K562 (cell line): ENCODE data around the gene SYT8. TPM values are rescaled to one million over a fixed set of nuclear protein-coding genes. Genes with fewer than 3 reads are reported as not detected.

Experiments
- ATAC-seq: fragments of 200-7000 bp; cut with Tn5 transposase; 3 replicates; pipeline ENCODE4 v1.9.1; 2020; ENCODE audit warnings: moderate library complexity
- BruUV-seq: library from RNA; stranded (reverse); fragments of 400-500 nt; replicated peaks from 2 replicates; lab custom pipeline; 2021; lab: Mats Ljungman, UMichigan
- CTCF ChIA-PET: fragments of 300-600 bp; formaldehyde crosslinking; extraction: SDS; loops from one replicate; lab custom pipeline; 2021; ENCODE audit warnings: low intra/inter-chr PET ratio; lab: Yijun Ruan, JAX
- POLR2A ChIA-PET: fragments of 300-600, 350-650 bp; sonication (Branson Sonifier 250); formaldehyde crosslinking; extraction: SDS; loops from one replicate; lab custom pipeline; 2021; ENCODE audit warnings: antibody characterized with exemption, inconsistent platforms; lab: Yijun Ruan, JAX
- DNase-seq, 4 experiments: peaks; one replicate each; pipeline versions ENCODE4 v3.0.0 to v3.0.0-alpha.2; 2011 to 2018; ENCODE audit warnings: low spot score in 3 of 4, mixed read lengths in 3 of 4; ENCODE audit errors: extremely low read depth in 1 of 4
- FAIRE-seq: peaks from 2 replicates; lab custom pipeline; 2011; peaks lifted over from hg19 to GRCh38; lab: Jason Lieb, UNC
- H2AFZ ChIP-seq: 2 replicates; pipeline ENCODE4 v1.6.0; 2011; ENCODE audit warnings: low read depth, low read length, control low read depth, inconsistent platforms
- H3K27ac ChIP-seq: fragments of 200-600 bp; 3 replicates; pipeline ENCODE4 v1.8.0; 2011; ENCODE audit warnings: low read depth, mild to moderate bottlenecking, control low read depth, inconsistent platforms, low read length, moderate library complexity, mixed read lengths; ENCODE audit errors: extremely low read depth
- H3K27me3 ChIP-seq, 2 experiments: fragments of 300-600 bp in 1 of 2; 2 replicates in 1 of 2; 3 replicates in 1 of 2; pipeline versions ENCODE4 v1.6.0 to v1.8.0; 2011; ENCODE audit warnings: inconsistent platforms in 2 of 2, low read length in 2 of 2, mild to moderate bottlenecking in 1 of 2, mixed read lengths in 1 of 2, moderate library complexity in 1 of 2; ENCODE audit not compliant: control insufficient read depth in 2 of 2, insufficient read depth in 2 of 2
- H3K36me3 ChIP-seq: fragments of 300-600 bp; 3 replicates; pipeline ENCODE4 v1.8.0; 2011; ENCODE audit warnings: mild to moderate bottlenecking, low read length, inconsistent platforms; ENCODE audit not compliant: control insufficient read depth, insufficient read depth
- H3K4me1 ChIP-seq, 2 experiments: fragments of 200-600 bp in 1 of 2; replicated peaks in 1 of 2; 2 replicates in 1 of 2; 3 replicates in 1 of 2; pipeline versions ENCODE4 v1.5.1 to v1.8.0; 2011; ENCODE audit warnings: inconsistent platforms in 2 of 2, low read length in 2 of 2, mild to moderate bottlenecking in 1 of 2, mixed read lengths in 1 of 2, moderate library complexity in 1 of 2; ENCODE audit not compliant: control insufficient read depth in 2 of 2, insufficient read depth in 2 of 2
- H3K4me2 ChIP-seq: 2 replicates; pipeline ENCODE4 v1.6.1; 2011; ENCODE audit warnings: low read length, control low read depth, inconsistent platforms, mixed read lengths; ENCODE audit not compliant: insufficient read depth
- H3K4me3 ChIP-seq: fragments of 200-600 bp; sonication (generic), shearing (Covaris generic); 2 replicates; pipeline ENCODE4 v1.5.1; 2016; ENCODE audit warnings: control low read depth, inconsistent platforms
- H3K79me2 ChIP-seq: fragments of 200-600 bp; 3 replicates; pipeline ENCODE4 v1.8.0; 2011; ENCODE audit warnings: low read length, inconsistent platforms; ENCODE audit not compliant: control insufficient read depth, insufficient read depth
- H3K9ac ChIP-seq, 2 experiments: 2 replicates each; pipeline versions ENCODE4 v1.6.0 to v1.6.1; 2011; ENCODE audit warnings: low read depth in 2 of 2, low read length in 2 of 2, control low read depth in 1 of 2, inconsistent platforms in 1 of 2, mild to moderate bottlenecking in 1 of 2, mixed read lengths in 1 of 2; ENCODE audit not compliant: insufficient read depth in 1 of 2
- H3K9me1 ChIP-seq: one replicate; pipeline ENCODE4 v1.6.0; 2011; ENCODE audit warnings: inconsistent platforms, mild to moderate bottlenecking, low read length, moderate library complexity; ENCODE audit not compliant: control insufficient read depth, insufficient read depth
- H3K9me3 ChIP-seq: replicated peaks from 2 replicates; pipeline ENCODE4 v1.5.1; 2011; ENCODE audit warnings: low read depth, low read length, inconsistent platforms; ENCODE audit not compliant: control insufficient read depth, insufficient read depth
- H4K20me1 ChIP-seq: replicated peaks from 2 replicates; pipeline ENCODE4 v1.6.1; 2011; ENCODE audit warnings: low read length, inconsistent platforms, mixed read lengths; ENCODE audit not compliant: control insufficient read depth, insufficient read depth
- FUS ChIP-seq: fragments of 200-400 bp; formaldehyde crosslinking; optimal IDR thresholded peaks from 2 replicates; pipeline ENCODE3; 2017; ENCODE audit warnings: low read depth, low read length
- MAZ ChIP-seq, 2 experiments: fragments of 450-650 bp in 1 of 2; sonication (generic) in 1 of 2; formaldehyde crosslinking; IDR thresholded peaks in 1 of 2; conservative IDR thresholded peaks in 1 of 2; 2 replicates each; pipeline versions ENCODE4 v1.4.0 to v1.5.0; 2020; ENCODE audit warnings: mild to moderate bottlenecking in 1 of 2, missing genetic modification reagents in 1 of 2
- NFE2L1 ChIP-seq: fragments of 450-650 bp; IDR thresholded peaks from 2 replicates; pipeline ENCODE4 v1.6.1; 2016; ENCODE audit warnings: missing genetic modification characterization, low read depth, mild to moderate bottlenecking, missing compliant biosample characterization, moderate library complexity, borderline replicate concordance
- STAG1 ChIP-seq: sonication (generic); formaldehyde crosslinking; IDR thresholded peaks from 2 replicates; pipeline ENCODE4 v1.5.0; 2020; ENCODE audit warnings: missing genetic modification reagents, borderline replicate concordance
- TAF7 ChIP-seq: fragments of 450-650 bp; IDR thresholded peaks from 2 replicates; pipeline ENCODE4 v1.6.1; 2016; ENCODE audit warnings: missing genetic modification characterization, missing compliant biosample characterization
- ZBED1 ChIP-seq: IDR thresholded peaks from 2 replicates; pipeline ENCODE4 v1.6.1; 2014
- ZNF436 ChIP-seq: fragments of 250-450, 450-650 bp; sonication (Bioruptor Pico); formaldehyde crosslinking; IDR thresholded peaks from 2 replicates; pipeline ENCODE4 v1.7.0; 2020; ENCODE audit warnings: mild to moderate bottlenecking
- ZNF764 ChIP-seq: fragments of 250-450 bp; sonication (Bioruptor Pico); IDR thresholded peaks from 2 replicates; pipeline ENCODE4 v1.4.0; 2020; ENCODE audit warnings: low read depth, mild to moderate bottlenecking, moderate library complexity
- WGBS: fragments of 100-300 bp; shearing (Covaris generic); methylation state at CpG from one replicate; pipeline ENCODE4 v1.1.6; 2016; ENCODE audit warnings: low coverage, mixed read lengths; ENCODE audit not compliant: insufficient coverage; ENCODE audit errors: missing lambda C conversion rate; 5-methylcytosine and 5-hydroxymethylcytosine counted together
- in situ Hi-C: fragments of 300-500 bp; cut with MboI; formaldehyde crosslinking; loops from 4 replicates; pipeline ENCODE4 v1.15.0; 2018; ENCODE audit warnings: inconsistent platforms, mixed read lengths
- intact Hi-C: fragments of 100-400 bp; cut with micrococcal nuclease; formaldehyde crosslinking; loops from 2 replicates; pipeline ENCODE4 v1.14.2; 2022
- polyA plus RNA-seq, 8 experiments: library from polyadenylated mRNA; depleted of rRNA in 4 of 8; stranded (reverse) in 5 of 8; unstranded in 3 of 8; fragments of >200 nt; fragmentation: Nextera tagmentation in 2 of 8; fragmentation: Illumina TruSeq in 1 of 8; extraction: Ambion mirVana in 2 of 8; extraction: Trizol in 1 of 8; gene quantifications; 2 replicates each; pipeline versions ENCODE4 v1.2.1 to v1.2.3, GENCODE V29; 2011 to 2014; ENCODE audit warnings: inconsistent platforms in 1 of 8, missing spikeins in 1 of 8
- total RNA-seq, 7 experiments: library from RNA; depleted of rRNA in 6 of 7; stranded (reverse); fragments of >200 nt in 6 of 7; fragmentation: Illumina TruSeq in 2 of 7; extraction: Trizol in 2 of 7; gene quantifications; 2 replicates each; pipeline versions ENCODE4 v1.2.1 to v1.2.3, GENCODE V29; 2011 to 2021; ENCODE audit warnings: low replicate concordance in 1 of 7
- TF ChIP-seq, protein P1 (sequence below), 2 experiments: fragments of 450-650 bp; formaldehyde crosslinking in 1 of 2; IDR thresholded peaks; 2 replicates each; pipeline versions ENCODE4 v1.4.0 to v1.6.1; 2014 to 2020; ENCODE audit warnings: mild to moderate bottlenecking in 2 of 2, borderline replicate concordance in 1 of 2, low read depth in 1 of 2
- TF ChIP-seq, protein P2 (sequence below), 2 experiments: fragments of 200-800 bp in 1 of 2; sonication (Bioruptor generic) in 1 of 2; sonication (generic) in 1 of 2; formaldehyde crosslinking in 1 of 2; IDR thresholded peaks in 1 of 2; conservative IDR thresholded peaks in 1 of 2; 2 replicates each; pipeline versions ENCODE4 v1.5.0 to v1.6.1; 2016 to 2020; ENCODE audit warnings: missing compliant biosample characterization in 1 of 2, missing genetic modification characterization in 1 of 2, missing genetic modification reagents in 1 of 2

The SYT8 gene
- total and polyA plus RNA-seq, 9 of the 15 experiments (the other 6 are each of a cell fraction or from before 2014, with no cell fraction given), result not detected

DNA sequence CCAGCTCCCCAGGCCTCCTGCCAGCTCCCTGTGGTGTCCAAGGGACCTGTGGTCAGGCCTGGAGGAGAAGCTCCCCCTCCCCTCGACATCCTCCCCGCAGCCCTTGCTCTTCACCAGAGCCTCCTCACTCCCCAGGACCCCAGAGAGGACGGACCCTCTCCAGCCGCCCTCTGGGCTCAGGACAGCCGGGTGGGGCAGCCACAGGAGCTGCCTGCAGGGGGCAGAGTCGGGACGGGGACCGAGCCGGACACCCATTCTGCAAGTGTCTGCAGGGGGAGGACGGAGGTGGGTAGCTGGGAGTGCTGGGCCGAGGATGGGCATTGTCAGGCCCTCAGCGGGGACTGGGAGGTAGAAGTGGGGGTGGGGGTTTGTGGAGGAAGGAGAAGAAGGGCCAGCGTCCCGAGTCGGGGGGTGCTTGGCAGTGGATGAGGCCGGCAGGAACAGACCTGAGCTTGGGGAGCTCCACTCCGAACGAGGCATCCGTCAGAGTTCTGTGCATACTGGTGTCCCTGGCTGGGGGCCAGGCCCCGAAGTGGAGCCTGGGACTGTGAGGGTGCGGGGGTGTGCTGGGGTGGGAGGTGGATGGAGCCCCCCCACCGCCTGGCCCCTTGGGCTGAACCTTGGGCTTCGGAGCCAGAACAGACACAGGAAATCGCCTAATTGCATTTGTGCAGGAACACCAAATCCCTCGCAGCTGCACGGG lies 41.7 kb downstream of the SYT8 start:
- BruUV-seq, result no TSS peak
- intact Hi-C loops (loop anchor here (5.0 kb wide), 1 partner anchor 184 kb away; no protein-coding TSS in a partner anchor), in situ Hi-C loops (loop anchor here (10.0 kb wide), 1 partner anchor 128 kb away; no protein-coding TSS in a partner anchor)
- Histone ChIP-seq H3K4me1 (peaks cover 0 to 34% of the 10 kb centered on the region in 2 experiments; a peak in 2 of 5 replicates), H3K4me2 (no peak overlapping the region), H3K27me3 (peaks cover 0 to 58% of the 10 kb centered on the region in 2 experiments; a peak in 2 of 5 replicates), H3K9me3 (no peaks in the 10 kb centered on the region), H4K20me1 (0 out of 2 replicates have a peak, but pooled peaks cover 3% of the 10 kb centered on the region), H3K4me3 (no peak overlapping the region), H2AFZ (no peak overlapping the region), H3K36me3 (no peaks in the 10 kb centered on the region), H3K79me2 (no peaks in the 10 kb centered on the region), H3K27ac (no peak overlapping the region), H3K9ac (no peak overlapping the region), H3K9me1 (no peaks in the 10 kb centered on the region)
- ChIA-PET CTCF (interaction anchor here (0.6 to 1.2 kb wide), 2 partner anchors 124 to 126 kb away, joined by 3 to 4 read pairs; no protein-coding TSS in a partner anchor), POLR2A (interaction anchor here (0.5 to 0.6 kb wide), 2 partner anchors 121 to 233 kb away, joined by 3 read pairs; partner anchors contain the start of gene H19)
- WGBS, result 1% methylated on average over 18 of the region's 26 CpGs
- DNase-seq (peak; percentile 63 to 73 (median 73)), ATAC-seq (peak; percentile 79), FAIRE-seq (no peak)
- TF ChIP-seq STAG1 (peak; percentile 28; the same call in 1 of the 2 replicates), TAF7 (no peak), MAZ (CRISPR knock-in tag; conservative IDR thresholded peaks at IDR 0.05 in 1 of 2, IDR thresholded peaks at IDR 0.05 in 1 of 2) (peak in 1 of 2 experiments; percentile 34; a peak in 1 of 4 replicates), ZNF764 (CRISPR knock-in tag) (no peak), ZNF436 (CRISPR knock-in tag) (no peak), ZBED1 (no peak), FUS (no peak), NFE2L1 (no peak)
- TF ChIP-seq, protein P1, sequence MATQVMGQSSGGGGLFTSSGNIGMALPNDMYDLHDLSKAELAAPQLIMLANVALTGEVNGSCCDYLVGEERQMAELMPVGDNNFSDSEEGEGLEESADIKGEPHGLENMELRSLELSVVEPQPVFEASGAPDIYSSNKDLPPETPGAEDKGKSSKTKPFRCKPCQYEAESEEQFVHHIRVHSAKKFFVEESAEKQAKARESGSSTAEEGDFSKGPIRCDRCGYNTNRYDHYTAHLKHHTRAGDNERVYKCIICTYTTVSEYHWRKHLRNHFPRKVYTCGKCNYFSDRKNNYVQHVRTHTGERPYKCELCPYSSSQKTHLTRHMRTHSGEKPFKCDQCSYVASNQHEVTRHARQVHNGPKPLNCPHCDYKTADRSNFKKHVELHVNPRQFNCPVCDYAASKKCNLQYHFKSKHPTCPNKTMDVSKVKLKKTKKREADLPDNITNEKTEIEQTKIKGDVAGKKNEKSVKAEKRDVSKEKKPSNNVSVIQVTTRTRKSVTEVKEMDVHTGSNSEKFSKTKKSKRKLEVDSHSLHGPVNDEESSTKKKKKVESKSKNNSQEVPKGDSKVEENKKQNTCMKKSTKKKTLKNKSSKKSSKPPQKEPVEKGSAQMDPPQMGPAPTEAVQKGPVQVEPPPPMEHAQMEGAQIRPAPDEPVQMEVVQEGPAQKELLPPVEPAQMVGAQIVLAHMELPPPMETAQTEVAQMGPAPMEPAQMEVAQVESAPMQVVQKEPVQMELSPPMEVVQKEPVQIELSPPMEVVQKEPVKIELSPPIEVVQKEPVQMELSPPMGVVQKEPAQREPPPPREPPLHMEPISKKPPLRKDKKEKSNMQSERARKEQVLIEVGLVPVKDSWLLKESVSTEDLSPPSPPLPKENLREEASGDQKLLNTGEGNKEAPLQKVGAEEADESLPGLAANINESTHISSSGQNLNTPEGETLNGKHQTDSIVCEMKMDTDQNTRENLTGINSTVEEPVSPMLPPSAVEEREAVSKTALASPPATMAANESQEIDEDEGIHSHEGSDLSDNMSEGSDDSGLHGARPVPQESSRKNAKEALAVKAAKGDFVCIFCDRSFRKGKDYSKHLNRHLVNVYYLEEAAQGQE (IDR thresholded peaks at IDR 0.05; ENCODE audit: borderline replicate concordance), result peak; percentile 5; the same call in 1 of the 2 replicates
- TF ChIP-seq, protein P1 (CRISPR knock-in tag; IDR thresholded peaks at IDR 0.05; ENCODE audit: low read depth), result no peak
- TF ChIP-seq, protein P2, sequence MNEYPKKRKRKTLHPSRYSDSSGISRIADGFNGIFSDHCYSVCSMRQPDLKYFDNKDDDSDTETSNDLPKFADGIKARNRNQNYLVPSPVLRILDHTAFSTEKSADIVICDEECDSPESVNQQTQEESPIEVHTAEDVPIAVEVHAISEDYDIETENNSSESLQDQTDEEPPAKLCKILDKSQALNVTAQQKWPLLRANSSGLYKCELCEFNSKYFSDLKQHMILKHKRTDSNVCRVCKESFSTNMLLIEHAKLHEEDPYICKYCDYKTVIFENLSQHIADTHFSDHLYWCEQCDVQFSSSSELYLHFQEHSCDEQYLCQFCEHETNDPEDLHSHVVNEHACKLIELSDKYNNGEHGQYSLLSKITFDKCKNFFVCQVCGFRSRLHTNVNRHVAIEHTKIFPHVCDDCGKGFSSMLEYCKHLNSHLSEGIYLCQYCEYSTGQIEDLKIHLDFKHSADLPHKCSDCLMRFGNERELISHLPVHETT (CRISPR knock-in tag; conservative IDR thresholded peaks at IDR 0.05 in 1 of 2, IDR thresholded peaks at IDR 0.05 in 1 of 2), result no peak
